ENCODE data around the gene CCL4.
A peak's percentile ranks its signal among the peaks of the same experiment; 100 is the strongest.
"Not testable (repeated sequence)": the region's sequence is repeated elsewhere in the genome, so short reads cannot be mapped to it uniquely, and the experiment has no call there.

The CCL4 gene

GRCh38 chr17:36118477-36119353 lies 15.1 kb downstream of the CCL4 start:
- peak; percentile 85 for DNase-seq

DNA sequence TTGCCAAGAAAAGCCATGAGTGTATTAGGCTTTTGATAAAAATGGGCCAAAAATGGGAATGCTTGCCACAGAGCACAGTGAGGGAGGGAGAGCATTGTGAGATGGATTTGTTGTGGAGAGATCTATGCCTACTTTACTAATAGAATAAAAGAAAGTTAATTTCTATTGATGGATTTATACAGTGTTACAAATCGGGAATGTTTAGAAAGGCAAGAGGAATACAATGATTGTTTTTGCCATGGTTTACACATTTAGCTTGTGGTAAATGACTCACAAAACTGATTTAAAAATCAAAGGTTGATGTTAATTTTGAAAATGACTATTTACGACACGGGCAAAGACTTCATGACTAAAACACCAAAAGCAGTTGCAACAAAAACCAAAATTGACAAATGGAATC lies 16.6 kb downstream of the CCL4 start:
- DNase-seq: no peak

GRCh38 chr17:36121099-36121498 lies 17.5 kb downstream of the CCL4 start:
- DNase-seq: not testable (repeated sequence)

GRCh38 chr17:36123431-36123830 lies 19.8 kb downstream of the CCL4 start:
- no peak for DNase-seq

GRCh38 chr17:36124879-36125824 lies 21.5 kb downstream of the CCL4 start:
- no peak for DNase-seq

DNA sequence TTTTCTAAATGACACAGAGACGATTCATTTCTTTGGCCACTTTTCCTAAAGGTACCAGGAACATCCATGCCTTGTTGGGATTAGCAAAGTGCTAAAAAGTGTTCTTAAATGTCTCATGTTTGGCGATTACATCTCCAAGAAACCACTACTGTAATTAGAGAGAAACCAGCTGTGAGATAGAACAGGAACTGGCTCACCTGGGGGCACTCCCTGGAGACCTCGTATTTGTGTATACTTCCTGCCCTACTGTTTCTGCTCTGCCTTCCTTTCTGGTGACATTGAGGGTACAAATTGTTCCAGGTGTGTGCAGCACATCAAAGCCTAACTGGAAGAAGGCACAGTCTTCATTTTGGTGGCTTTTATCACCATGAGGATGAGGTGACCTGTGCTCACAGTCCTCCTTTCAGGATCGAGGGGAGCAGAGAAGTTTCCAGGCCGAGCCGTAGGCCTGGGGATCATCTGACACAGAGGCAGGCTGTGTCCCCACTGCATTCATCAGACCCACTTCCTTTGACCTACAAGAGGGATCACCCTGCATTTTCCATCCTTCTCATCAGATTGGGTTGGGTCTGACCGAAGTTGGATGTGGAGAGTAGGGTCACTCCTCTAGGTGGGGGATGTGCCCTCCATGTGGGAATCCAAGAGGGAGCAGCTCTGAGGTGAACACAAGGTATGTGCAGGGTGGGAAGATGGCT lies 23.7 kb downstream of the CCL4 start:
- no peak for DNase-seq

- DNase-seq: no peak
These were observed 24.3 kb downstream of the CCL4 start for GRCh38 chr17:36127911-36128310.

DNA sequence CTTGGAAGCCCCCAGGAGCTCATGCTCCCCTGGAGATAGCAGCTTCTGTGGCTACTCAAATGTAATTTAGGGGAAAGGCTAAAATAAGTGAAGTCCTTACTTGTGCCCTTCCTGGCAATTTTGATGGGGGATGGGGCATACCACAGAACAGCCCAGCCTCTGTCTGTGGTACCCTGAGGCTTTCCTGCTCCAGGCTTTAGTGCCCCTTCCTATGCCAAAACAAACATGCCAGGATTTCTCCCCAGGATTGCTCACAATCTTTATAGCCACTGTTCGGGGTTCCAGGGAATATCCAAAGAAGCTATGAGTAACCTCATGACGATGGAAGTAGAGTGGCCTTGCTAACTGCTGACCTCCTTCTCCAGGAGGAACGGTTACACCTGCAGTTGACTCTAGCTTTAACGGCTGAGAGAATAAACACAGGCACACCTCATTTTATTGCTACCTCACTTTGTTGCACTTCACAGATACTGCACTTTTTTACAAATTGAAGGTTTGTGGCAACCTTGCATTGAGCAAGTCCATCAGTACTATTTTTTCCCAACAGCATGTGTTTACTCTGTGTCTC lies 24.9 kb downstream of the CCL4 start:
- no peak for DNase-seq

GRCh38 chr17:36129616-36130015 lies 26.0 kb downstream of the CCL4 start:
- no peak for DNase-seq

DNA sequence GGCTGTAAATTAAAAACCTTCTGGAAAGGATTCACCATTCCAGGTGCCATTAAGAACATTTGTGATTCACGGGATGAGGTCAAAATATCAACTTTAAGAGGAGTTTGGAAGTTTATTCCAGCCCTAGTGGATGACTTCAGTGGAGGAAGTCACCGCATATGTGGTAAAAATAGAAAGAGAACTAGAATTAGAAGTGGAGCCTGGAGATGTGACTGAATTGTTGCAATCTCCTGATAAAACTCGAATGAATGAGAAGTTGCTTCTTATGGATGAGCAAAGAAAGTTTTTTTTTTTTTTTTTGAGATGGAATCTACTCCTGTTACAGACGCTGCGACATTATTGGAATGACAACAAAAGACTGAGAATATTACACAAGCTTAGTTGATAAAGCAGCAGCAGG lies 26.7 kb downstream of the CCL4 start:
- no peak for DNase-seq

DNA sequence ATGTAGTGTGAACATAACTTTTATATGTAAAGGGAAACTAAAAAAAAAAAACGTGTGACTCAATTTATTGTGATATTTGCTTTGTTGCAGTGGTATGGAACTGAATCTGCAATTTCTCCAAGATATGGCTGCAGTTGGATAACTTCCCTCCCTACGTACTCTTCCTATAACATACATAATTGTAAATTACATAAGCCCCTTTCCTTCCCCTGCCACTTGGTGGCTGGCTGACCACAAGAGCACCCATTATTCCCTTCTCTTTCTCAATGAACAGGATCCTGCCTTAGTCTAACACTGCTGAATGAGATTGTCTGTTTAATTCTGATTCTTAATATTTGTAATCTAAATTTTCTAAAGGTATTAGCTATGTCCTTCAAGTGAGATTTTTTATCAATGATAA lies 27.8 kb downstream of the CCL4 start:
- no peak for DNase-seq

DNA sequence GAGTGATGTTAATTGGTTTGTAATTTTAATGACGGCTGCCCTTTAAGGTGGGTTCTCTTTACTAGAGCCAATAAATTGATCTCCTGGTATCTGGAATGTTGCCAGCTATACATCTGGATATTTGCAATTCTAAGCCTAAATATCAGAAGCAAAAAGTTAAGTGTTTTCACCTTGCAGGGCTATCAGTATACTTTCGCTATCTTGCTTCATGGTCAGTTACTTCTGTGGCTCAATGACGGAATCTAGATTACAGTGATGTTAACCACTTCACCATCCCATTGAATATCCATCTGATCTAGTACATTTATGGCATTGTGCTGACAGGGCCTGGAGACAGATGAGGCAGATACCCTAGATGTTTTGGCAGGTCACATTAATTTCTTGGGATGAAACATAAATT lies 28.3 kb downstream of the CCL4 start:
- DNase-seq: no peak

DNA sequence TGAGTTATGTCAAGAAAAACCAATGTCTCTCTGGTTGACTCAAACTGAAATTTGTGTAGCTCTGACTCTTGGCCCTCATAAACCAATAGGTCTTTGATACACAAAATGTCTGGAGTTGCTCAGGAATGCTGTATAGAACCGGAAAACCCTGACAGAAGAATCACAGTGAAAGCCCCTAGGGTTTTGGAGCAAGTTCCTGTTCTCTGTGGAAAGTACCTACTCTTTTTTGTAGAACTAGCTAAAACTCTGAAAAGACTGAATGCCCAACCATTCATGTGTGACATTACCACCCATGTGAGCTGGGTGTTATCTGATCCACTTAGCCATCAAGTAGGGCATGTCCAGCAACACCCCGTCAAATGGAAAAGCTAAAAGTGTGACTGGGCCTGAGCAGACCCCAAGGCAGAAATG lies 28.8 kb downstream of the CCL4 start:
- no peak for DNase-seq

DNA sequence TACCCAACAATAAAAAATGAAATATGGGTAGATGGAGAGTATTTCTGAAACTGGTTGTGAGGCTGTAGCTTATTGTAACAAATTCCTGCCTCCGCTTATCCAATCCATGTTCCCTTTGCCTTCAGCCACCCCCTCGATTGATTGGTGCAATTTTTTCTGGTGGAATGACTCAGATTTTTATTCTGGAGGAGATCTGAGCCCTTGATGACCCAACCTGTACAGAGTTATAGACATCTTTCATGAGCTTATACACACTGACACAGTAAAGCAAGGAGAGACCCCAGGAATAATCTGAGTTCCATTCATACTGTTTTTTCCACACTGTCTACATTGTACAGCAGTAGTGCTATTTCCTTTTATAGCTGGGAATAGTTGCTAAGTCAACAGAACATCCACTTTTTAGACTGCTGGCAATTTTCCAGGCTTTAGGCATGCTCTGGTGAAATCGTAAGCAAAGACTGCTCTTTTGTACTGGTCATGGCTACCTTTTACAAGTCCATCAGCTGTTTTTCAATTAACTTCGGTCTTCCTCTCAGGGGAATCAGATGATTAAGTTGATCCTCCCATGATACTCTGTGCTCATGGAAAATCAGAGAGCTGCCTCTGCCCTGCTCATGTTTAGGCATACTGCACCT lies 30.1 kb downstream of the CCL4 start:
- DNase-seq: peak; percentile 80

- no peak for DNase-seq
These were observed 31.8 kb downstream of the CCL4 start for GRCh38 chr17:36135465-36135864.

DNA sequence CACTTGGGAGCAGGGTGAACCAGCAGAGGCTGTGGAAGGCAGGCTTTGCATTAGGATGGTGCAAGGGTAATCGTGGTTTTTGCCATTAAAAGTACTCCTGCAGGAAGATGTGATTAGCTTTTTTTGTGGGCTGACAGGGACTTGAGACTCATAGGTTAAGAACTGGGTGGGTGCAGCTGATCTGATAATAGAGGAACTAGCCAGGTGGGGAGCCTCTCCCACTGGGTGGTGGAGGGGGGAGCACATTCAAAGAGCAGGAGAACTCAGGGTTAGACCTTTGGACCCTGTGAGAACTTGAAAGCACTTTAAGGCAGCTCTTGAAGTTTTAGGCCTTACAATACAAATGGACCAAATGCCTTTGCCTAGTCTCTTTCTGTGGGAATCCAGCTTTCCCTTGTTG lies 32.4 kb downstream of the CCL4 start:
- no peak for DNase-seq

DNA sequence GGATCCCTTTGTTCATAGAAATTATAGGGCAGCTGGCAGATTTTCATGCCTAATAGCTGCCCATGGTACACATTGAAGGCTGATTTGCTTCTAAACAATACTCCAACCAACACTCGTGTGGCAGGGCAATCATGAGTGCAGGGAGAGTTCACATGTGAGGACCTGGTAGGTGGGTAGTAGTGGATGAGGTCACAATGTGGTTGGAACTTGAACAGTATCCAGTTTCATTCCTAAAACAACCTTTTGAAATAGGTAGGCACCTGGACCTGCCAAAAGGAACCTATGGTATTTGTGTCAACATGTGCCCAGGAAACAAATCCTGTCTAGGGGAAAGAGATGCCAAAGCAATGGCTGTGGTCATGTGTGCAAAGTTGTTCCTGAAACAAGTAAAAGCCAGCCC lies 32.8 kb downstream of the CCL4 start:
- no peak for DNase-seq

- DNase-seq: no peak
These were observed 38.6 kb downstream of the CCL4 start for GRCh38 chr17:36142235-36142634.

DNA sequence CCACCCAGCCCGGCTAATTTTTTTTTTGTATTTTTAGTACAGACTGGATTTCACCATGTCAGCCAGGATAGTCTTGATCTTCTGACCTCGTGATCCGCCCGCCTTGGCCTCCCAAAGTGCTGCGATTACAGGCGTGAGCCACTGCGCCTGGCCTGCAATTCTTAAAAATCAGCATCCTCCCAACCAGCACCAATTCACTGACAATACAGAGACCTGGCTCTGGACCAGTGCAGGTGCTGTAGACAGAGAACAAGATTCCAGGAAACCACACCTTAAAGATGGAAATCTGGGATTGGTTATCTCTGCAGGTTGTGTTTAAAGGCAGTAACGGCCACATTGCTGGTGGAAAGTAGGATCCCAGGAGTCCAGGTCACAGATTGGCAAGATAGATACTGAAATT lies 39.2 kb downstream of the CCL4 start:
- DNase-seq: no peak

- DNase-seq: no peak
These were observed 40.4 kb downstream of the CCL4 start for GRCh38 chr17:36144014-36144413.

DNA sequence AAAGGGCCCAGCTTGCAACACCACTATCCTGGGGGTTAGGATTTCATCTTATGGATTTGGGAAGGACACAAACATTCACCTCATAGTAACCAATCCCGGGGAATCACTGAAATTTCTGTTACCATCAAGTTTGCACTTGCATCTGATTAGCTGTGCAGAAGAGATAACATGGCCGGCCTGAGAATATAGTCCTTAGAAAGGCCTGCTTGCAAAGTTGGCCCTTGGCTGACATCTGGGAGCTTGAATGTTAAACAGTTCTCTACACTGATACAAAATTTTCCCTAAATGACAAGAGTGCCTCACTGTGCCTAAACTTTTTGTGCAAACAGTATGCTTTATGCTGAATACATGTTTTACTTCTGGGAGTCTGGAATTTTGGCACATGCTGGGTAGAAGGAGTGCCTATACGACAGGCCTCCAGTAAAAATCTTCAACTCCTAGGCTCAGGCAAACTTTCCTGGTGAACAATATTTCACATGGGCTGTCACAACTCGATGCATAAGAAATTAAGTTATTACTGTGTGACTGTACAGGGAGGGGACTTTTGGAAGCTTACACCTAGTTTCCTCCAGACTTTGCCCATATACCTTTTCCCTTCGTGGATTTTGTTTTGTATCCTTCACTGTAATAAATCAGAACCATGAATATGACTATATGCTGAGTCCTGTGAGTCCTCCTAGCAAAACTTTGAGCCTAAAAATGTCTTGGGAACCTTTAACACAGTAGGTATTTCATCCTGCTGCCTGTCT lies 41.5 kb downstream of the CCL4 start:
- DNase-seq: no peak

DNA sequence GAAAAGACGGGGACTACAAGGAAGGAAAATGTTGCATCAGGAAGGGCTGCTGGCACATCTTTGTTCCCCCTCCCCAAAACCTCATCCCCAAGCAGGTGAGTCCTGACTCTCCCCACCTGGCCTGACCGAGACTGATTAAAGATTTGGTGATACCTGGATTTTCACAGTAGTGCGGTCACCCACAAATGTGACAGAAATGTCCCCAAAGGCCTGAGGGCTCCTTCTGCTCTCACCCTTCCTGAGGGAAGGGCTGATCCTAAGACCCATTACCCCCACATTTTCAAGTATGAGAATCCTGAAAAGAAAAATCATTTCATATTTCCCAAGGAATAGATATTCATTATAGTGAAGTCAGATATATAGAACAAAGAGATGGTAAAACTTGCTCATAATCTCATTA lies 44.0 kb downstream of the CCL4 start:
- no peak for DNase-seq
